Neuronal stem cell (in vitro differentiated cells): Measurements from ENCODE around the gene AUTS2.

Source experiments
- DNase-seq: peaks from one replicate; pipeline ENCODE4 v3.0.0-alpha.2; 2013; ENCODE audit warnings: low spot score
- H2AFZ ChIP-seq: one replicate; pipeline ENCODE4 v1.6.1; 2013; ENCODE audit warnings: mild to moderate bottlenecking, low read length, inconsistent platforms
- H2AK5ac ChIP-seq: 2 replicates; pipeline ENCODE4 v1.6.1; 2013; ENCODE audit warnings: low read depth, mild to moderate bottlenecking, inconsistent platforms, low read length, moderate library complexity, mixed read lengths
- H2BK120ac ChIP-seq: 2 replicates; pipeline ENCODE4 v1.6.1; 2013; ENCODE audit warnings: low read depth, mild to moderate bottlenecking, inconsistent platforms, low read length, moderate library complexity, mixed read lengths
- H2BK12ac ChIP-seq: one replicate; pipeline ENCODE4 v1.6.1; 2013; ENCODE audit warnings: low read length, inconsistent platforms
- H2BK15ac ChIP-seq: 2 replicates; pipeline ENCODE4 v1.6.1; 2013; ENCODE audit warnings: mild to moderate bottlenecking, low read length, inconsistent platforms, mixed read lengths
- H2BK5ac ChIP-seq: one replicate; pipeline ENCODE4 v1.6.1; 2013; ENCODE audit warnings: inconsistent platforms, mild to moderate bottlenecking, low read length, moderate library complexity
- H3K14ac ChIP-seq: one replicate; pipeline ENCODE4 v1.6.1; 2013; ENCODE audit warnings: low read length, inconsistent platforms
- H3K18ac ChIP-seq: 2 replicates; pipeline ENCODE4 v1.6.1; 2013; ENCODE audit warnings: low read length, inconsistent platforms
- H3K23ac ChIP-seq: 2 replicates; pipeline ENCODE4 v1.6.1; 2013; ENCODE audit warnings: low read depth, mild to moderate bottlenecking, mixed read lengths, low read length, inconsistent platforms; ENCODE audit not compliant: poor library complexity
- H3K27ac ChIP-seq: replicated peaks from 3 replicates; pipeline ENCODE4 v1.5.1; 2013; ENCODE audit warnings: low read length, inconsistent platforms
- H3K27me3 ChIP-seq, 3 experiments: 2 replicates each; pipeline ENCODE4 v1.6.1; 2013; ENCODE audit warnings: low read length in 3 of 3, mild to moderate bottlenecking in 2 of 3, inconsistent platforms in 1 of 3, low read depth in 1 of 3, mixed read lengths in 1 of 3, moderate library complexity in 1 of 3; ENCODE audit not compliant: control insufficient read depth in 3 of 3, insufficient read depth in 3 of 3
- H3K36me3 ChIP-seq, 2 donors: replicated peaks in 1 of 2; 2 replicates each; pipeline ENCODE4 v1.6.1; 2013; ENCODE audit warnings: low read length in 2 of 2; ENCODE audit not compliant: control insufficient read depth in 2 of 2, insufficient read depth in 2 of 2
- H3K4ac ChIP-seq: 2 replicates; pipeline ENCODE4 v1.6.1; 2013; ENCODE audit warnings: inconsistent platforms, mild to moderate bottlenecking, low read length, moderate library complexity
- H3K4me1 ChIP-seq, 2 donors: 1 replicate in 1 of 2; 2 replicates in 1 of 2; pipeline ENCODE4 v1.6.1; 2013; ENCODE audit warnings: low read length in 2 of 2, low read depth in 1 of 2; ENCODE audit not compliant: control insufficient read depth in 2 of 2, insufficient read depth in 1 of 2
- H3K4me2 ChIP-seq: one replicate; pipeline ENCODE4 v1.6.1; 2013; ENCODE audit warnings: mild to moderate bottlenecking, low read length, inconsistent platforms; ENCODE audit not compliant: insufficient read depth, poor library complexity, severe bottlenecking
- H3K4me3 ChIP-seq, 2 donors: 2 replicates each; pipeline ENCODE4 v1.5.1; 2013; ENCODE audit warnings: low read length in 2 of 2, mild to moderate bottlenecking in 2 of 2, inconsistent platforms in 1 of 2, moderate library complexity in 1 of 2
- H3K79me1 ChIP-seq: one replicate; pipeline ENCODE4 v1.6.1; 2013; ENCODE audit warnings: low read depth, mild to moderate bottlenecking, inconsistent platforms, low read length, moderate library complexity
- H3K9ac ChIP-seq: one replicate; pipeline ENCODE4 v1.6.1; 2013; ENCODE audit warnings: mild to moderate bottlenecking, low read depth, low read length, inconsistent platforms; ENCODE audit not compliant: poor library complexity
- H3K9me3 ChIP-seq, 2 donors: replicated peaks in 1 of 2; 2 replicates each; pipeline versions ENCODE3 to v1.6.1; 2013; ENCODE audit warnings: low read length in 2 of 2, mild to moderate bottlenecking in 2 of 2, inconsistent platforms in 1 of 2, low read depth in 1 of 2, mixed read lengths in 1 of 2, moderate library complexity in 1 of 2; ENCODE audit not compliant: control insufficient read depth in 2 of 2, insufficient read depth in 1 of 2
- H4K8ac ChIP-seq: one replicate; pipeline ENCODE4 v1.6.1; 2013; ENCODE audit warnings: low read depth, mild to moderate bottlenecking, inconsistent platforms, low read length, moderate library complexity
- H4K91ac ChIP-seq: one replicate; pipeline ENCODE4 v1.6.1; 2013; ENCODE audit warnings: low read length, low read depth, mild to moderate bottlenecking, inconsistent platforms; ENCODE audit not compliant: poor library complexity
- WGBS, 2 donors: extraction: QIAGEN DNeasy Blood & Tissue Kit; methylation state at CpG; one replicate each; pipeline ENCODE4 v1.1.7; 2013; ENCODE audit warnings: missing lambda C conversion rate in 2 of 2, mixed read lengths in 1 of 2; ENCODE audit not compliant: insufficient read length in 2 of 2, insufficient replicate concordance in 1 of 2; ENCODE audit errors: extremely low coverage in 2 of 2; 5-methylcytosine and 5-hydroxymethylcytosine counted together

Gene AUTS2

DNA sequence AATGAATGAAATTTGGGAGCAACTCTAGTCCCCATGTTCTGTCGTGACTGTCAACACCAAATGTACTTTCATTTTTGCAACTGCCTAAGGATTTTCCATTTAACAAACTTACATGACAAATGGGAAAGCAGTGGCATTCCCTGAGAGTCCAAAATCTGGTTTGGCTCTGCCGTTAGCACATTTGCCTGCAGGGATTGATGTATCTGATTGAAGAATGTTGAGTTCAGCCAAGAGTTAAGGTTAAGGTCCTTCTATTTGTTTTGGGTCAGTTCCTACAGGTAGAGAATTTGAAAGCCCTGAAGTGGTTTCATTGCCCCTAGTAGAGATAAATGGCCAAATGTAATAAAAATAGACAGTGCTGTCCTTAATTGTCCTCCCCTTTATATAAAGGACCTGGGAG lies 1127.2 kb downstream of the AUTS2 start:
- Histone ChIP-seq H2BK12ac (no peak overlapping the region), H3K4me3 (no peak overlapping the region), H3K14ac (no peak overlapping the region), H3K23ac (no peak overlapping the region), H3K9me3 (peaks cover 0 to 22% of the 10 kb centered on the region in 2 donors), H3K9ac (no peak overlapping the region), H2AK5ac (no peak overlapping the region), H3K36me3 (peaks cover 0 to 63% of the 10 kb centered on the region in 2 donors), H3K18ac (no peak overlapping the region), H4K91ac (no peak overlapping the region), H3K4ac (no peak overlapping the region), H3K79me1 (no peaks in the 10 kb centered on the region), H3K4me1 (peaks cover 0 to 19% of the 10 kb centered on the region in 2 donors), H2BK5ac (no peak overlapping the region), H2BK120ac (no peak overlapping the region), H2AFZ (no peak overlapping the region), H3K27me3 (no peaks in the 10 kb centered on the region), H3K4me2 (no peak overlapping the region), H4K8ac (no peak overlapping the region), H3K27ac (no peak overlapping the region), H2BK15ac (no peak overlapping the region)
- DNase-seq, result no peak
- WGBS, 2 donors, result no CpG with 5 or more reads among the region's 2 CpGs

DNA sequence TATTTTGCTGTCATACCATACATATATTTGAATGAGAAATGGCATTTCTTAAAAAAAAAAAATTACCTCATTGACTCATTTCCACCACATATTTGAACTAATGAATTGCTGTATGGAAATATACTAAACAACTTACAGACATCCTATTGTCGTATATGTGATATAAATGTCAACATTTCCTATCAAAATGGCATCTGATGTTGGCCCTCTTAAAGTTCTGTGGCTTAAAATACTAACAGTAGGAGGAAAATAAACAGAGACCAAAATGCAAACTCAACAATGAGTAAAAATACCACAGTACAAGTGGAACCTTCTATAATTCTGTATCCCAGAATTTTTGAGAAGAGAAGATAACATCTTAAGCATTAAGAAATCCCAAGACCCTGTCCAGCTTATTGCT lies 1128.0 kb downstream of the AUTS2 start:
- WGBS, 2 donors, result no CpG with 5 or more reads among the region's 1 CpG
- Histone ChIP-seq H2BK5ac (no peak overlapping the region), H3K14ac (no peak overlapping the region), H3K36me3 (peaks cover 0 to 62% of the 10 kb centered on the region in 2 donors), H2AK5ac (no peak overlapping the region), H4K8ac (no peak overlapping the region), H2BK12ac (no peak overlapping the region), H2BK120ac (no peak overlapping the region), H3K9me3 (peaks cover 0 to 27% of the 10 kb centered on the region in 2 donors), H3K4me3 (no peak overlapping the region), H2AFZ (no peak overlapping the region), H3K27me3 (no peaks in the 10 kb centered on the region), H4K91ac (no peak overlapping the region), H3K18ac (no peak overlapping the region), H3K9ac (no peak overlapping the region), H3K4me2 (no peak overlapping the region), H3K79me1 (no peaks in the 10 kb centered on the region), H2BK15ac (no peak overlapping the region), H3K23ac (no peak overlapping the region), H3K4ac (no peak overlapping the region), H3K27ac (no peak overlapping the region), H3K4me1 (peaks cover 0 to 19% of the 10 kb centered on the region in 2 donors)
- DNase-seq, result no peak

DNA sequence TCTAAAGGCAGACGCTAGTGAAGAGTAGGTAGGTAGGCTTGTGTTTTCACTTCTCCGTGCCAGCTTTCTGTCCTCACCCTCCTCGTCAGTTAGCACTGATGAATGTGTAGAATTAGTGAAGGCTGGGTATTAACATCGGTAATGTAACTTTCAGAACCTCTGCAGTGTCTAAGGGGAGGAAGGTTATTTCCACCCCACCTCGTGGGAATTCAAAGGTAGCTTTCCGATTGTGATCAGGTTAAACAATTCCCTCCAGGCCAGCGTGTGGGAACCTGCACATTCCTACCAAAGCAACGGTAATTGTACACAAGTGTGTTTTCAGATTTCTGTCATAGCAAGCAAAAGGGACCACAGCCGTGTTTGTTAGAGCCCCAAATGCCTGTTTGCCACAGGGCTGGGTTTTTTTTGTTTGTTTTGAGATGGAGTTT lies 1128.7 kb downstream of the AUTS2 start:
- Histone ChIP-seq H3K27ac (peak overlapping the region; percentile 24), H4K91ac (no peak overlapping the region), H3K9me3 (peaks cover 0 to 27% of the 10 kb centered on the region in 2 donors), H2BK5ac (no peak overlapping the region), H3K18ac (no peak overlapping the region), H3K27me3 (no peaks in the 10 kb centered on the region), H3K14ac (no peak overlapping the region), H2BK120ac (no peak overlapping the region), H3K4me3 (no peak overlapping the region), H2BK12ac (no peak overlapping the region), H4K8ac (no peak overlapping the region), H3K9ac (no peak overlapping the region), H3K79me1 (no peaks in the 10 kb centered on the region), H3K4ac (no peak overlapping the region), H2AK5ac (no peak overlapping the region), H3K23ac (no peak overlapping the region), H2AFZ (no peak overlapping the region), H3K4me1 (peaks cover 0 to 19% of the 10 kb centered on the region in 2 donors), H3K4me2 (no peak overlapping the region), H2BK15ac (no peak overlapping the region), H3K36me3 (peaks cover 0 to 66% of the 10 kb centered on the region in 2 donors)
- no peak for DNase-seq
- no CpG with 5 or more reads among the region's 9 CpGs for WGBS, 2 donors

- no peak overlapping the region for H2AFZ ChIP-seq
- no peak overlapping the region for H3K27ac ChIP-seq
- H3K27me3 ChIP-seq, result no peaks in the 10 kb centered on the region
- peaks cover 0 to 27% of the 10 kb centered on the region in 2 donors for H3K9me3 ChIP-seq
- no peak overlapping the region for H2BK120ac ChIP-seq
- H2BK15ac ChIP-seq, result no peak overlapping the region
- H3K4me3 ChIP-seq, result no peak overlapping the region
- DNase-seq, result no peak
- H3K14ac ChIP-seq, result no peak overlapping the region
- no peak overlapping the region for H3K9ac ChIP-seq
- H3K36me3 ChIP-seq, result peaks cover 0 to 69% of the 10 kb centered on the region in 2 donors
- H3K4me1 ChIP-seq, result peaks cover 0 to 19% of the 10 kb centered on the region in 2 donors
- H2BK5ac ChIP-seq, result no peak overlapping the region
- no peak overlapping the region for H3K4ac ChIP-seq
- H2BK12ac ChIP-seq, result no peak overlapping the region
- no peak overlapping the region for H2AK5ac ChIP-seq
- no CpG with 5 or more reads among the region's 2 CpGs for WGBS, 2 donors
- H3K18ac ChIP-seq, result no peak overlapping the region
- H4K91ac ChIP-seq, result no peak overlapping the region
- H3K79me1 ChIP-seq, result no peaks in the 10 kb centered on the region
- H3K23ac ChIP-seq, result no peak overlapping the region
- no peak overlapping the region for H3K4me2 ChIP-seq
- H4K8ac ChIP-seq, result no peak overlapping the region
Observed at GRCh38 chr7:70727861-70728260, 1129.6 kb downstream of the AUTS2 start.
